ENCODE results near the gene MBLAC1. TPM values are rescaled to one million over a fixed set of nuclear protein-coding genes. Genes with fewer than 3 reads are reported as not detected.

MBLAC1 gene
- total RNA-seq, 1 experiment from 2014 or later: 0.70 TPM

- no peak overlapping the region for H3K4me3 ChIP-seq
- no peak overlapping the region for H3K27ac ChIP-seq
- DNase-seq: no peak
- no peak overlapping the region for H3K4me2 ChIP-seq
- no peak for TF ChIP-seq EZH2 (IDR thresholded peaks at IDR 0.05; ENCODE audit: low read depth)
- no peak for TF ChIP-seq CTCF (conservative IDR thresholded peaks at IDR 0.05)
- H4K20me1 ChIP-seq (ENCODE audit: insufficient read depth): peaks cover 22% of the 10 kb centered on the region; the same call in 1 of the 2 replicates
- intact Hi-C loops (cut with micrococcal nuclease; ENCODE audit: unreplicated experiment): no loop called here
- H2AFZ ChIP-seq: no peak overlapping the region
- H3K9me2 ChIP-seq (ENCODE audit: insufficient read depth): no peaks in the 10 kb centered on the region
- BruUV-seq (replicated peaks): no TSS peak
- ChIA-PET CTCF (no interaction called here), POLR2A (ENCODE audit: unreplicated experiment) (no interaction called here)
- peaks cover 27% of the 10 kb centered on the region for H3K79me2 ChIP-seq (ENCODE audit: low read depth)
- H3K9me3 ChIP-seq (ENCODE audit: insufficient read depth, low read depth): no peaks in the 10 kb centered on the region
- H3F3A ChIP-seq (ENCODE audit: insufficient read depth, low read depth): peaks cover 91% of the 10 kb centered on the region
- H3K4me1 ChIP-seq (replicated peaks; ENCODE audit: insufficient read depth): peaks cover 10% of the 10 kb centered on the region
- H3K36me3 ChIP-seq (ENCODE audit: low read depth): peaks cover 37% of the 10 kb centered on the region
- H3K27me3 ChIP-seq (ENCODE audit: insufficient read depth, low read depth): no peaks in the 10 kb centered on the region
Observed at GRCh38 chr7:100093498-100093897, 33.3 kb upstream of the MBLAC1 start.

GRCh38 chr7:100093925-100094486, 32.8 kb upstream of the MBLAC1 start:
- Histone ChIP-seq H3K9me3 (ENCODE audit: insufficient read depth, low read depth) (no peaks in the 10 kb centered on the region), H3K4me3 (no peak overlapping the region), H3K27ac (no peak overlapping the region), H3K4me1 (replicated peaks; ENCODE audit: insufficient read depth) (peaks cover 13% of the 10 kb centered on the region; the same call in 1 of the 2 replicates), H2AFZ (no peak overlapping the region), H3K9me2 (ENCODE audit: insufficient read depth) (no peaks in the 10 kb centered on the region), H4K20me1 (ENCODE audit: insufficient read depth) (peaks cover 22% of the 10 kb centered on the region; the same call in 1 of the 2 replicates), H3K27me3 (ENCODE audit: insufficient read depth, low read depth) (no peaks in the 10 kb centered on the region), H3K36me3 (ENCODE audit: low read depth) (peaks cover 42% of the 10 kb centered on the region), H3K4me2 (no peak overlapping the region), H3K79me2 (ENCODE audit: low read depth) (peaks cover 32% of the 10 kb centered on the region), H3F3A (ENCODE audit: insufficient read depth, low read depth) (peaks cover 96% of the 10 kb centered on the region)
- CTCF ChIA-PET: no interaction called here
- BruUV-seq (replicated peaks): no TSS peak
- no peak for DNase-seq
- TF ChIP-seq CTCF (conservative IDR thresholded peaks at IDR 0.05): no peak
- TF ChIP-seq EZH2 (IDR thresholded peaks at IDR 0.05; ENCODE audit: low read depth): no peak
- intact Hi-C loops (cut with micrococcal nuclease; ENCODE audit: unreplicated experiment): no loop called here
- POLR2A ChIA-PET (ENCODE audit: unreplicated experiment): no interaction called here

- H3K36me3 ChIP-seq (ENCODE audit: low read depth): peaks cover 52% of the 10 kb centered on the region
- peaks cover 22% of the 10 kb centered on the region; the same call in 1 of the 2 replicates for H4K20me1 ChIP-seq (ENCODE audit: insufficient read depth)
- TF ChIP-seq CTCF (conservative IDR thresholded peaks at IDR 0.05): no peak
- no peak for TF ChIP-seq EZH2 (IDR thresholded peaks at IDR 0.05; ENCODE audit: low read depth)
- H3F3A ChIP-seq (ENCODE audit: insufficient read depth, low read depth): peaks cover 96% of the 10 kb centered on the region
- H3K27me3 ChIP-seq (ENCODE audit: insufficient read depth, low read depth): no peaks in the 10 kb centered on the region
- ChIA-PET CTCF (no interaction called here), POLR2A (ENCODE audit: unreplicated experiment) (interaction anchor here (0.6 kb wide), 2 partner anchors 25 to 31 kb away, joined by 3 to 4 read pairs; no protein-coding TSS in a partner anchor)
- H3K9me2 ChIP-seq (ENCODE audit: insufficient read depth): no peaks in the 10 kb centered on the region
- no peak overlapping the region for H2AFZ ChIP-seq
- no peak overlapping the region for H3K27ac ChIP-seq
- no TSS peak for BruUV-seq (replicated peaks)
- no peak overlapping the region for H3K4me2 ChIP-seq
- intact Hi-C loops (cut with micrococcal nuclease; ENCODE audit: unreplicated experiment): no loop called here
- peaks cover 38% of the 10 kb centered on the region for H3K79me2 ChIP-seq (ENCODE audit: low read depth)
- H3K4me3 ChIP-seq: no peak overlapping the region
- no peak for DNase-seq
- H3K4me1 ChIP-seq (replicated peaks; ENCODE audit: insufficient read depth): peaks cover 12% of the 10 kb centered on the region; the same call in 1 of the 2 replicates
- H3K9me3 ChIP-seq (ENCODE audit: insufficient read depth, low read depth): no peaks in the 10 kb centered on the region
Observed at GRCh38 chr7:100095289-100095688, 31.5 kb upstream of the MBLAC1 start.
